Lower leg skin (tissue), 4 donors: ENCODE measurements around the gene DAGLA. TPM values are rescaled to one million over a fixed set of nuclear protein-coding genes. Genes with fewer than 3 reads are reported as not detected.
"Not testable (repeated sequence)": the region's sequence is repeated elsewhere in the genome, so short reads cannot be mapped to it uniquely, and the experiment has no call there.

ENCODE experiments used
- DNase-seq, 2 donors: peaks; one replicate each; pipeline ENCODE4 v3.0.0-alpha.2; 2019; ENCODE audit warnings: low spot score in 2 of 2
- H3K4me3 ChIP-seq: fragments of 200-600 bp; sonication (generic); 2 replicates; pipeline ENCODE4 v1.5.1; 2017; ENCODE audit warnings: mild to moderate bottlenecking, low read depth; ENCODE audit not compliant: poor library complexity, severe bottlenecking
- CTCF ChIP-seq, 3 donors: fragments of 450-650 bp; IDR thresholded peaks; one replicate each; pipeline ENCODE4 v1.5.1; 2016; ENCODE audit warnings: antibody characterized with exemption in 3 of 3, mild to moderate bottlenecking in 3 of 3, moderate library complexity in 2 of 3
- POLR2A ChIP-seq, 2 donors: fragments of 450-650 bp; IDR thresholded peaks; one replicate each; pipeline ENCODE4 v1.6.1; 2016 to 2017; ENCODE audit warnings: antibody characterized with exemption in 2 of 2, mild to moderate bottlenecking in 1 of 2, moderate library complexity in 1 of 2
- WGBS, 2 donors: methylation state at CpG; one replicate each; pipeline ENCODE4 v1.1.5; 2018; 5-methylcytosine and 5-hydroxymethylcytosine counted together
- intact Hi-C: fragments of 100-400 bp; cut with DNase I; formaldehyde crosslinking; loops from one replicate; pipeline ENCODE4 v1.15.0; 2023; ENCODE audit warnings: low total_unique reads
- total RNA-seq, 4 donors: library from RNA; depleted of rRNA; stranded (reverse); fragments of >200 nt; gene quantifications; one replicate each; pipeline ENCODE4 v1.1.0, GENCODE V29; 2016

Gene DAGLA
- total RNA-seq, 4 donors from 2014 or later: 0.23 to 1.8 (median 0.79) TPM

DNA sequence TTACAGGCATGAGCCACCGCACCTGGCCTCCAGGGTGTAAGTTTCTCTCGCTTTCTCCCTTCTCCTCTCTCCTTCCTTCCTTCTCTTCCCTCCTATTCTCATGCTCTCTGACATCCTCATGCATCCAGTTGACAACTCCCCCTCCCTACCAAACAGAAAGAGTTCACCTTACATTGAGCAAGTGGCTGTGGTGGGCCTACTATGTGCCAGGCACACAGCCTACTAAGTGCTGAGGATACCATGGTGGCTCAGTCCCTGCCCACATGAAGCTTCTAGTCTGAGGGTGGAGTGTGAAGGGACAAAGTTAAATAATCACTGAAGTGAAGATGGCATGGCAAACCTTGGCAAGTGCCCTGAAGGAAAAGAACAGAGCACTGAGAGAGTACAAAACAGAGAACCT, 9.6 kb upstream of the DAGLA start:
- intact Hi-C loops: no loop called here
- no peak for DNase-seq
- TF ChIP-seq CTCF (IDR thresholded peaks at IDR 0.05) (no peak), POLR2A (IDR thresholded peaks at IDR 0.05) (no peak)
- WGBS, 2 donors: 94 to 97% methylated on average over 2 of the region's 2 CpGs
- no peak overlapping the region for H3K4me3 ChIP-seq

- 41 to 43% methylated on average over 5 of the region's 5 CpGs for WGBS, 2 donors
- TF ChIP-seq POLR2A (IDR thresholded peaks at IDR 0.05): no peak
- TF ChIP-seq CTCF (IDR thresholded peaks at IDR 0.05): no peak
- H3K4me3 ChIP-seq: no peak overlapping the region
- intact Hi-C loops: no loop called here
- no peak for DNase-seq
Observed at GRCh38 chr11:61671527-61671926, 8.7 kb upstream of the DAGLA start.

GRCh38 chr11:61673946-61674467, 6.2 kb upstream of the DAGLA start:
- H3K4me3 ChIP-seq, intact Hi-C loops, DNase-seq: not testable (repeated sequence)
- WGBS, 2 donors: 83% methylated on average over 2 of the region's 2 CpGs

GRCh38 chr11:61675826-61676225, 4.4 kb upstream of the DAGLA start:
- DNase-seq: no peak
- H3K4me3 ChIP-seq: no peak overlapping the region
- intact Hi-C loops: no loop called here
- TF ChIP-seq CTCF (IDR thresholded peaks at IDR 0.05) (no peak), POLR2A (IDR thresholded peaks at IDR 0.05) (no peak)
- WGBS, 2 donors: 52 to 54% methylated on average over 5 of the region's 5 CpGs

- intact Hi-C loops: no loop called here
Observed at GRCh38 chr11:61679296-61679695, 895 bp upstream of the DAGLA start.

DNA sequence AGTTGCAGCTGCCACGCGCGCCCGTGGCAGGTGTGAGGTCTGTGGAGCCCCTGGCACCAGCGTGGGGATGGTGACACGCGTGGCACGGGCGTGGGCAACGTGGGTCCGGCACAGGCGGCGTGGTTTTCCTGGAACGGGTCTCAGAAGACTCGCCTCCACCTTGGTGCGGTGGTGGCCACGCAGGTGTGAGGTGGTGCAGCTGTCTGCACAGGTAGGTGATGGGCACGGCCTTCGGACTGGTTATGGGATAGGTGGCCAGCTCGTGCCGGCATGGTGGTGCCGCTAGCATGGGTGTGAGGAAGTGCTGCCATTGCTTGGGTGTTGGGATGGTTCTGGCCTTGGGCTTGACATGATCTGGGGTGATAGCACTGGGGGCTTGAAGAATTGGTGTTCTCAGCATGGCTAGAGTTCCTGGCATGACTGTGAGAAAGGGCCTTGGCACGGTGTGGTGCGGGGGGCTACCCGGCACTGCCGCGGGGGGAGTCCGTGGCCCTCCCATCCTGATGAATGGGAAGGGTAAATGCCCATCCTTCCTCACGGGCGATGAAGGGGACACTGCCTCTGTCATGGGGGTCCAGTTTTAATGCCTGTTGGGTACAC, 531 bp downstream of the DAGLA start:
- DNase-seq: no peak
- intact Hi-C loops: loop anchor here (2.0 kb wide), 1 partner anchor 54 kb away; no protein-coding TSS in a partner anchor
- TF ChIP-seq CTCF (IDR thresholded peaks at IDR 0.05) (no peak), POLR2A (IDR thresholded peaks at IDR 0.05) (no peak)
- H3K4me3 ChIP-seq: no peak overlapping the region
- 84 to 91% methylated on average over 11 to 13 of the region's 30 CpGs for WGBS, 2 donors

More at GRCh38 chr11:61679296-61679695, 895 bp upstream of the DAGLA start:
- no peak overlapping the region for H3K4me3 ChIP-seq
- WGBS, 2 donors: 53 to 56% methylated on average over 9 of the region's 9 CpGs
- DNase-seq: no peak
- no peak for TF ChIP-seq POLR2A (IDR thresholded peaks at IDR 0.05)
- no peak for TF ChIP-seq CTCF (IDR thresholded peaks at IDR 0.05)
